GM12874 (cell line): ENCODE data around the gene SIN3A.

ENCODE experiments used
- TF ChIP-seq, protein P1 (sequence below): IDR thresholded peaks from 2 replicates; pipeline ENCODE4 v1.5.1; 2011; ENCODE audit warnings: low read depth, mild to moderate bottlenecking, control low read depth, low read length, moderate library complexity; ENCODE audit not compliant: insufficient read depth

Gene SIN3A

DNA sequence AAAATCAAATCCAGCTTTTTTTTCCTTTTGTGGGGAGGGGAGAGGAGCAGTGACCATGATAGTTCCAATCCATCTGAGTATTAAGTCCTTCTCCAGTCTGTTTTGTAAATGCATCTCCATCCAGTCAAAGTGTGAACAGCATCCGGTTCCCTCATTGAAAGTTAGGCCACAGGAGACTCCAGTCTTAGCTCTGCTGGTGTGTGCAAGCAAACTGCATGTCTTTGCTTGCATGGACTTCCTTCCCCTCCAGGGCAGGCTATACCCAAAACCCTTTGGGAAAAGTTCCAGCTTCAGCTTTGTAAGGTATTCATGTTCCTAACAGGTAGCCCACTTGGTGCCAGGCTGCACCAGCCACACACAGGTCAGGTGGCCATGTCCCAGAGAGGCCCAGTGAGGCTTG is 80.0 kb downstream of the SIN3A start:
- TF ChIP-seq, protein P1, sequence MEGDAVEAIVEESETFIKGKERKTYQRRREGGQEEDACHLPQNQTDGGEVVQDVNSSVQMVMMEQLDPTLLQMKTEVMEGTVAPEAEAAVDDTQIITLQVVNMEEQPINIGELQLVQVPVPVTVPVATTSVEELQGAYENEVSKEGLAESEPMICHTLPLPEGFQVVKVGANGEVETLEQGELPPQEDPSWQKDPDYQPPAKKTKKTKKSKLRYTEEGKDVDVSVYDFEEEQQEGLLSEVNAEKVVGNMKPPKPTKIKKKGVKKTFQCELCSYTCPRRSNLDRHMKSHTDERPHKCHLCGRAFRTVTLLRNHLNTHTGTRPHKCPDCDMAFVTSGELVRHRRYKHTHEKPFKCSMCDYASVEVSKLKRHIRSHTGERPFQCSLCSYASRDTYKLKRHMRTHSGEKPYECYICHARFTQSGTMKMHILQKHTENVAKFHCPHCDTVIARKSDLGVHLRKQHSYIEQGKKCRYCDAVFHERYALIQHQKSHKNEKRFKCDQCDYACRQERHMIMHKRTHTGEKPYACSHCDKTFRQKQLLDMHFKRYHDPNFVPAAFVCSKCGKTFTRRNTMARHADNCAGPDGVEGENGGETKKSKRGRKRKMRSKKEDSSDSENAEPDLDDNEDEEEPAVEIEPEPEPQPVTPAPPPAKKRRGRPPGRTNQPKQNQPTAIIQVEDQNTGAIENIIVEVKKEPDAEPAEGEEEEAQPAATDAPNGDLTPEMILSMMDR, result no peak

- TF ChIP-seq, protein P1, result no peak
Observed at GRCh38 chr15:75369897-75370581, 81.5 kb downstream of the SIN3A start.

DNA sequence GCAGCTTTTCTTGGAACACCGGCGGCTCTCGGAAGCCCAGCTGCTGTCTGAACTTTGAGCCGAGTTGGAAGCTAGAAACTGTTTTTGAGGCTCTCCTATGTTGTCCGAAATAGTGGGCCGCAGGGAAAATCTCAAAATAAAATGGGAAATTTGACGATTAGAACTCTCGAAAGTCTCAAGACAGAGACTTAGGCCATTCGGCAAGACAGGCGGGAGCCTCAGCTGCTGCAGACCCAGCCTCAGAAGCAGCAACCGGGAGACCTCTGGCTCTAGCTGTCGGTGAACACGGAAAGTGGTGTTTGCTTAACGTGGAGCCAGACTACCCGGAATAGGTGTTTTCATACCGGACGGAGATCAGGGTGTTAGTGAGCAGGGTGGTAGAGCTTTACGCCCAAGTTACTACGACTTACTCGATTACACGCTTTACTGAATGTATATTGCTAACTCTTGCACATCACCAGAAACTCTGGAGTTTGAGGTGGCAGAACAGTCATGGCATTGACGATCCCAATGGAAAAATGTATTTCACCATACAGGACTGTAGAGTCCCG is 82.7 kb downstream of the SIN3A start:
- TF ChIP-seq, protein P1, result no peak

GRCh38 chr15:75367913-75368688 is 83.4 kb downstream of the SIN3A start, which contains the start of gene MAN2C1:
Gene MAN2C1, minus strand, starts transcription at chr15:75368607. Its CDS starts 24 bp downstream, at chr15:75368583.
- TF ChIP-seq, protein P1, result peak; percentile 78

DNA sequence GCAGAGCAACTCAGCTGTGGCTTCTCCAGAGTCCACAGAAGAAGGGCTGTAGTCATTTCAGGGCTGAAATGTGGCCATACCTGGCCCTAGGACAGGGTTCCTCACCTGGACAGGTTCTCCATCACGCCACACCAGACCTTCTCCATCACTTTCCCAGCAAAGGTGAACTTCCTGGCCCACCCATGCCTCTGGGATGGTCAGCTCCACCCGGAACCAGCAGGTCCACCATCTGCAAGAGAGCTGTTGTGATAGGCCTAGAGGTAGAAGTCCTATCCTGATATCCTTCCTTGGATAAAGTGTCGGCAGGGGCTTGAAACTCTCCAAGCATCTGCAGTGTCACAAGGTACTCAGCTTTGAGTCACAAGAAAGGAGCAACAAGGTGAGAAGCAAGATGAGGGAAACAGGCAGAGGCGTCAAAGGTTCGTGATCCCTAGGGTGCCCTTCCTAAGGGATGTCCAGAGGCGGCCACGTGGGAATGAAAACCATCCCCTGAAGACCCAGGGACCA is 84.0 kb downstream of the SIN3A start:
- TF ChIP-seq, protein P1, result no peak

DNA sequence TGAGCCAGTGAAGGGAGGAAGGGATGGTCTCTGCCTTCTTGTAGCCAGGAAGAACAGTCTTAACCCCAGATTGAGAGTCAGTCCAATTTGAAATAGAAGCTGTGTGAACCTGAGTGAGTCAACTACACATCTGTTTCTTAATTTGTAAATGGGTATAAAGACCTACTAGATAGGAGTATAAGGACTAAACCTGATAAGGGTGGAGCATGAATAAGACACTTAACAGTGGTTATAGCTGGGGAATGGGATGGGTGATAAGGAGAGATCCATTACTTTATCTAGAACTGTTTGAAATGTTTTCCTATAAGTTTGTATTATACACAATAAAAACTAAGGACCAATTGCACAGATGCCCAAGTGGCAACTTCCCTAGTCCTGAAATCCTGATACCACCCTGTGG is 84.5 kb downstream of the SIN3A start:
- TF ChIP-seq, protein P1, result no peak

- TF ChIP-seq, protein P1, result no peak
Observed at GRCh38 chr15:75366163-75366562, 85.3 kb downstream of the SIN3A start.
